Dermis microvascular lymphatic vessel endothelial cell (primary cell): Measurements from ENCODE around the gene CAMK1G. TPM values are rescaled to one million over a fixed set of nuclear protein-coding genes. Genes with fewer than 3 reads are reported as not detected.

Source experiments
- DNase-seq, 2 donors: peaks; one replicate each; pipeline versions ENCODE4 v3.0.0 to v3.0.0-alpha.2; 2010; ENCODE audit warnings: low read depth in 2 of 2
- total RNA-seq: library from RNA; depleted of rRNA; stranded (reverse); fragments of >200 nt; gene quantifications from 2 replicates; pipeline ENCODE4 v1.2.1, GENCODE V29; 2014

The CAMK1G gene
- total RNA-seq, 1 donor from 2014 or later = not detected

GRCh38 chr1:209598227-209598626 is 14.7 kb downstream of the CAMK1G start:
- no peak for DNase-seq

DNA sequence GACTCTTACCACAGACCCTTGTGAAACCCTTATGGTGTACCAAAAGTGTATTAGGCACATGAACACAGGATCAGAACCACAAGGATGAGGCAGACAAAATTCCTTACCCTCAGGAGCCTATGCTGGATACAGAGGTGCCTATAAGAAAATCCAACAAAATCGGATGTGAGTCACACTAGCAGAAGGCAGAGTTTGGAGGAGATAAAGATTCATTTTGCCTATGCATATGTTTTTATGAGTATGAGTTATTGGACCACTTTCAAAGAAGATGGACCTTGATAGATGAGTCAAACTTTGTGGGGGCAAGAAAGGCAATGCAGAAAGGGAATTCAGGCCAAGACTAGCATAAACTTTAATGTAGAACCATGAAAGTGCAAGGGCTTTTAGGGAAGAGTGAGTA is 17.0 kb downstream of the CAMK1G start:
- DNase-seq = peak in 1 of 2 donors; percentile 10

DNA sequence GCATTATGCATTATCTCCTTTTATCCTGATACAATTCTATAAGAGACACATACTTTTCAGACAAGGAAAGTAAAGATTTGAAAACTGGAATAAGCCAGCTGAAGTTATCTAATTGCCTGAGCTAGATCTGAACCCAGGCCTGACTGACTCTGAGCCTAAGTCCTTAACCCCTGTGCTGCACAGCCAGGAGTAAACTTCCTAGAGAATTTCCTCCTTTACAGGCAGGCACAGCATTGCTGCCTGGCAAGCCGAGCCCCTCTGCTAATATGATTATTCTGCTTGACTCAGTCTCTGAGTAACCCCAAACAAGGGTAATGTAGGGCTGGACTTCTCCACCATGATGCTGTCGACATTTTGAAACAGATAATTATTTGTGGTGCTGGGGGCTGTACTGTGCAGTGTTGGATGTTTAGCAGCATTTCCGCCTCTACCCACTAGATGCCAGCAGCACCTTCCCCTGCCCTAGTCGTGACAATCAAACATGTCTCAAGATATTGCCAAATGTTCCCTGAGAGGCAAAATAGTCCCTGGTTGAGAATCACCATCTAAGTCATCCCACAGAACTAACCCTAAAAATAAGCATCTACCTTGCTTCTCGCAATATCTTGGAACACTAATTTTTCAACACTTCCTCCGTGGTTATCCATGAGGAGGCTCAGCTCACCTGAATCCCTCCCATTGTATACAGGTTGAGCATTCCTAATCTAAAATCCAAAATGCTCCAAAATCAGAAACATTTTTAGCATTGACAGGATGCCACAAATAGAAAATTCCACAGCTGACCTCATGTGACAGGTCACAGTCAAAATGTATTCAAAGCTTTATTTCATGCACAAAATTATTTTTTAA is 18.5 kb downstream of the CAMK1G start:
- DNase-seq = peak; percentile 6 to 53

GRCh38 chr1:209603877-209604276 is 20.4 kb downstream of the CAMK1G start:
- DNase-seq = no peak

GRCh38 chr1:209607102-209607794 is 23.7 kb downstream of the CAMK1G start:
- peak in 1 of 2 donors; percentile 43 for DNase-seq

- DNase-seq = no peak
Measured at GRCh38 chr1:209607795-209608178, 24.3 kb downstream of the CAMK1G start.

DNA sequence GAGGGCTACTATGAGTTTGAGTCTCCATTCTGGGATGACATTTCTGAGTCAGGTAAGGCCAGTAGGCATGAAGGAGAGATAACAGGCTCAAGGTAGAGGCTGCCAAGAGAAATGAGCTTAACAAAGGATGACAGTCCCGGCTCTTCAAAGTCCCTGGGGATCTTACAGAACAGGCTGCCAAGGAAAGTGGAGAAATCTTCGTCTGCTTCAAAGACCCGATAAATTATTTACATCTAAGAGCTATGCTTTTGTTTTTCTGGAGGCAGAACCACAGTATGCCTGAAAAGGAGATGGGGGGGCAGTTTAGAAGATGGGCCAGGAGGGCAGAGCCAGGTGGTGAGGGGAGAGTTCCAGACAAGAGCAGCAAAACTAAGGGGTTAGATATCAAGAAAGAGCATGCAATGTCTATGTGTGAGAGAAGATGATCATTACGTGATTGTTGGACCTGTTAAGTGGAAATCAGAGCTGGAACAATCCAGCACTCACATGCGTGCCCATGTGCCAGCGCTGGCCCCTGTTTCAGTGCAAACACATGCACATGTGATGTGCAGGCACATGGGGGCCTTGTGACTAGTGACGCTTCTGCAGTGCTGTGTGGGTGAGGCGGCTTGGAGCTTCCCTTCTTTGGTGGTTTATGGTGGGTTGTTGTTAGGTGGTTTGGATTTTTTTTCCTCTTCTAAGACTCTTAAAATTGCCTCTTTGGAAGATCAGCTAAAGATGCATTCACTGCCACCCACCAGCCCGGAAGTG is 25.7 kb downstream of the CAMK1G start:
- DNase-seq = no peak

DNA sequence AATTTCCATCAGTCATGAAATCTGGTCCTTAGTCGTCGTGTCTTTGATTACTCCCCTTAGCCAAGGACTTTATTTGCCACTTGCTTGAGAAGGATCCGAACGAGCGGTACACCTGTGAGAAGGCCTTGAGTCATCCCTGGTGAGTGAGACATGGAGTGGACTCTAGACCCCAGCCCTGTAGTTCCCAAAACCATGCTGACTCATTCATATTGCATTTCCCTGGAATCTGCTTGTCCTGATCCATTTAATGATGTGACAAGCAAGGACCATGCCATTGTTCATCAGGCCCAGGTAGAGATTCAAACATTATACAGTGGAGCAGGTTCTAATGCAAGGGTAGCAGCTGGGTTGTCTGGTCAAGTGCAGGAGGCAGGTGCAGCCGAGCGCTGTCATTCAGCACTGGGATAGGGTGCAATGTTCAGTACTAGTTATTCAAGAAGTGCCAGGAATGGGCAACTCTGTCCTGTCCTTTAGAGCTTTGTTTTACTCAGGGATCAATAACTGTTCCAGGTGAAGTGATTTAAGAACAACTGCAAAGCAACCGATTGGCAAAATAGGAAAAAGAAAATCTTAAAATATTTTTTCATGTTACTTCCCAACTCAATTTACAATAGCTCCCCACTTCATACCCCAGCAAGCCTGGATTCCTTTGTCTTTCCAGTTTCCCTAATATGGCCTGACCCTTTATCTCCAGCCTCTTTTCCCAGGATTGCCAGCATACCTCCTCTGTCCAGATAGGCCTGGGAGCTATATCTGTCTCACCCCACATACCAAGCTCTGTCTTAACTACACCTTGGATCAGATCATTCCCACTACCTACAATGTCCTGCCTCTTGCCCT is 26.5 kb downstream of the CAMK1G start:
- no peak for DNase-seq

GRCh38 chr1:209610631-209610905 is 27.1 kb downstream of the CAMK1G start:
- no peak for DNase-seq

- DNase-seq = no peak
Measured at GRCh38 chr1:209611771-209612570, 28.5 kb downstream of the CAMK1G start.

DNA sequence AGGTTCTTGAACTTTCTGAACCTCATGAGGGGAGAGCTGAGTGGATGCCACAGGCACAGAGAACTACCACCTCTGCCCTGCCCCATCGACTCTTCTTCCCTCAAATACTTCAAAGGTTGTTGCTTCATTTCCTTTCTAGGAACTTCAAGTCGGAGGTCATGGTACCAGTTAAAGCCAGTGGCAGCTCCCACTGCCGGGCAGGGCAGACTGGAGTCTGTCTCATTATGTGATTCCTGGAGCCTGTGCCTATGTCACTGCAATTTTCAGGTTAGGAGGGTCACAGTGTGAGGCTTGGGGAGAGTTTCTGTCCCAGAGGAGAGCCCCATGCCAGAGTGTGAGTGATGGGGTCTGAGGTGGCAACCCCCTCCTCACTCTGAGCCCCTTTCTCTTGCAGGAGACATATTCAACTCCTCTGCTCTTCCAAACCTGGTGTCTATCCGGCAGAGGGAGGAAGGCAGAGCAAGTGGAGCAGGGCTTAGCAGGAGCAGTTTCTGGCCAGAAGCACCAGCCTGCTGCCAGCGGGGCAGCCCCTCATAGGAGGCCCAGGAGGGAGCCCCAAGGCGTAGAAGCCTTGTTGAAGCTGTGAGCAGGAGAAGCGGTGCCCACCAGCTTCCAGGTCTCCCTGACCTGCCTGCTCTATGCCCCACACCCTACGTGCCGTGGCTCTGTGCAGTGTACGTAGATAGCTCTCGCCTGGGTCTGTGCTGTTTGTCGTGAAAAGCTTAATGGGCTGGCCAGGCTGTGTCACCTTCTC is 29.3 kb downstream of the CAMK1G start:
- no peak for DNase-seq

- no peak for DNase-seq
Measured at GRCh38 chr1:209613400-209614150, 30.1 kb downstream of the CAMK1G start.

- no peak for DNase-seq
Measured at GRCh38 chr1:209614151-209614420, 30.6 kb downstream of the CAMK1G start.

- DNase-seq = no peak
Measured at GRCh38 chr1:209614906-209615305, 31.4 kb downstream of the CAMK1G start.

DNA sequence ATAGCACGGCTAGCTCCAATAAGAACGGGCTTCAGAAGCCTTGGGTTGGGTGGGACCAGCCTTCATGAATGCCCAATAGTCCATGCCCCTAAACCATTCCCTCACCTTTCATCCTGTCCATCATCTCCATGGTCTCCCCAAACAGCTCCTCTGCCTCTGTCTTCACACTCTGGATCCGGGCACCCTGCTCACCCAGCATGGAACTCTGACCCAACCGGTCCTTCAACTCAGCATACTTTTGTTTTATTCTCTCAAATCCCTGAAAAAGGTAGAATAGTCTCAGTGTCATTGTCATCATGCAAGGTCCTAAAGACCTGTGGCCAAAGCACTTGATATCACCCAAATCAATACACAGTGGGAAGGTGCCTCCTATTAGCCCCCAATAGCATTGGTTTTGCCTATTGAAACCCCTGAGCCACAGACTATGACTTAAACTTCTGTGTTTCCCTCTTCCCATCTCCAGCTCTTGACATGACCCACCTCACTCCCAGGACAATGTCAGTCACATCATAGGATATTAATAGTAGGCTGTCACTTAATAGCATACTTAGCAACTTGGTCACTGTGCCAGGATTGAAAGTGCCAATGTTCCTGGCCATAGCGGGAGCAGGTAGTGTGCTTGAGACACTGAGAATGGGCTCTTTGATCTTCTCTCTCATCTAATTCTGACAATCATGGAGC is 33.0 kb downstream of the CAMK1G start:
- no peak for DNase-seq

GRCh38 chr1:209617047-209617673 is 33.6 kb downstream of the CAMK1G start:
- DNase-seq = no peak

DNA sequence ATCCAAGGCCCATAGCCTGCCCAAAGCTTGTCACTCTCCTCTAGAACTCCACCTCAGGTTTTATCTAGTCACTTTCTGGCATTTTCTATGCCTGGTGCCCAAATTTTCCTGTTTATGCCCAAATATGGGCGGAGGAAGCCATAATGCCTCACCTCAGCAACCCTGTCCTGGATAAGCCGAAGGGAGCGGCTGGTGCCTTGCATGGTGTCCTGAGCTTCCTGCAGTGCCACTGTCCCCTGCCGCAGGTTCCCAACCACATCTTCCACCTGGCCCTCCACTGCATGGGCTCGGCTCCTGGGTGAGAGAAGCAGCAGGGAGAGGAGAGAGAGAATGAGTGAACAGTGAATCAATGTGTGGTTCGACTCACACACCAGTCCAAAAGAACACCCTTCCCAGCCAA is 34.2 kb downstream of the CAMK1G start:
- DNase-seq = no peak

DNA sequence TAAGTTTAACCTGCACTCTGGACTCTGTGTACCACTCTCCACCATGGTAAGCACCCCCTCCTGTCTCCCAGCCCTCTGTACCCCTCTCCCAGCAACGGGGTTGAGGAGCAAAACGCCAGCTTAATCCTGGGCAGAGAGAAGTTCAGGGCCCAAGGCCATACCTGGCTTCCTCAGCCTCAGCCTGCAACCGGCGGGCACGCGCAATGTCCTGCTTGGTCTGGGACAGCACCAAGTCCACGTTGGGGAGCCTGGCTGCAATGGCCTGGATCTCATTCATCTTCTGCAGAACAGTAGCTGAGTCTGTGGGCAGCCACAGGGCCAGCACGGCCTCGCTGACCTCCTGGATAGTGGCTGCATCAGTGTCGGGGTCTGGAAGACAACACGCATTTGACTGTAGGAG is 34.8 kb downstream of the CAMK1G start:
- no peak for DNase-seq
